GM18870 (cell line): ENCODE data around the gene PSG2.
"Not testable (repeated sequence)": the region's sequence is repeated elsewhere in the genome, so short reads cannot be mapped to it uniquely, and the experiment has no call there.

Experiments used
- ATAC-seq: cut with Tn5 transposase; IDR thresholded peaks from one replicate; pipeline ENCODE4 v1.9.1; 2021; ENCODE audit warnings: moderate library complexity; ENCODE audit not compliant: unreplicated experiment

PSG2 gene

GRCh38 chr19:43083721-43084120, 1.2 kb upstream of the PSG2 start:
- ATAC-seq: not testable (repeated sequence)

GRCh38 chr19:43078311-43078710, 4.2 kb downstream of the PSG2 start:
- ATAC-seq: no peak

GRCh38 chr19:43077881-43078280, 4.6 kb downstream of the PSG2 start:
- ATAC-seq: not testable (repeated sequence)

- ATAC-seq: not testable (repeated sequence)
These were observed 20.1 kb downstream of the PSG2 start for GRCh38 chr19:43062418-43062817.

GRCh38 chr19:43061326-43061725, 21.2 kb downstream of the PSG2 start:
- ATAC-seq: not testable (repeated sequence)

GRCh38 chr19:43060254-43060653, 22.2 kb downstream of the PSG2 start:
- ATAC-seq: not testable (repeated sequence)

GRCh38 chr19:43059482-43059881, 23.0 kb downstream of the PSG2 start:
- ATAC-seq: not testable (repeated sequence)

- not testable (repeated sequence) for ATAC-seq
These were observed 24.1 kb downstream of the PSG2 start for GRCh38 chr19:43058440-43058839.

GRCh38 chr19:43047966-43048365, 34.5 kb downstream of the PSG2 start:
- not testable (repeated sequence) for ATAC-seq

- not testable (repeated sequence) for ATAC-seq
These were observed 35.9 kb downstream of the PSG2 start for GRCh38 chr19:43046578-43046977.

- not testable (repeated sequence) for ATAC-seq
These were observed 38.9 kb downstream of the PSG2 start for GRCh38 chr19:43043492-43044180.

GRCh38 chr19:43031645-43032044, 50.9 kb downstream of the PSG2 start:
- not testable (repeated sequence) for ATAC-seq

- ATAC-seq: no peak
These were observed 53.6 kb downstream of the PSG2 start for GRCh38 chr19:43028866-43029265.

- not testable (repeated sequence) for ATAC-seq
These were observed 54.5 kb downstream of the PSG2 start for GRCh38 chr19:43027985-43028384.

- not testable (repeated sequence) for ATAC-seq
These were observed 55.4 kb downstream of the PSG2 start for GRCh38 chr19:43027061-43027460.

GRCh38 chr19:43026369-43026768, 56.1 kb downstream of the PSG2 start, which contains the start of gene PSG11:
PSG11 (minus strand) TSS chr19:43026469; CDS start chr19:43026372, 97 bp downstream.
- ATAC-seq: not testable (repeated sequence)

GRCh38 chr19:43022098-43022497, 60.4 kb downstream of the PSG2 start:
- not testable (repeated sequence) for ATAC-seq

GRCh38 chr19:43021629-43022028, 60.9 kb downstream of the PSG2 start:
- not testable (repeated sequence) for ATAC-seq

- not testable (repeated sequence) for ATAC-seq
These were observed 62.9 kb downstream of the PSG2 start for GRCh38 chr19:43019588-43019987.
